Stimulated activated naive CD8-positive, alpha-beta T cell treated with anti-CD3 and anti-CD28 coated beads, Interleukin-15, Interleukin-2, amounts not matched to agents 100 ng/mL and 50 ng/mL, for 24 hours (primary cell): Measurements from ENCODE around the gene PLA2G15.

Experiments
- H3K27ac Mint-ChIP-seq: one replicate; pipeline ENCODE4 v1.8.0; 2021; ENCODE audit warnings: mild to moderate bottlenecking, mixed read lengths
- H3K27me3 Mint-ChIP-seq: one replicate; pipeline ENCODE4 v1.8.0; 2021; ENCODE audit warnings: mixed read lengths
- H3K36me3 Mint-ChIP-seq: one replicate; pipeline ENCODE4 v1.8.0; 2021; ENCODE audit warnings: low read depth, mixed read lengths
- H3K4me1 Mint-ChIP-seq: one replicate; pipeline ENCODE4 v1.8.0; 2021; ENCODE audit warnings: low read depth, mixed read lengths
- H3K4me3 Mint-ChIP-seq: one replicate; pipeline ENCODE4 v1.8.0; 2021; ENCODE audit warnings: mild to moderate bottlenecking, mixed read lengths
- H3K9me3 Mint-ChIP-seq: one replicate; pipeline ENCODE4 v1.8.0; 2021; ENCODE audit warnings: mixed read lengths

PLA2G15 gene, protein sequence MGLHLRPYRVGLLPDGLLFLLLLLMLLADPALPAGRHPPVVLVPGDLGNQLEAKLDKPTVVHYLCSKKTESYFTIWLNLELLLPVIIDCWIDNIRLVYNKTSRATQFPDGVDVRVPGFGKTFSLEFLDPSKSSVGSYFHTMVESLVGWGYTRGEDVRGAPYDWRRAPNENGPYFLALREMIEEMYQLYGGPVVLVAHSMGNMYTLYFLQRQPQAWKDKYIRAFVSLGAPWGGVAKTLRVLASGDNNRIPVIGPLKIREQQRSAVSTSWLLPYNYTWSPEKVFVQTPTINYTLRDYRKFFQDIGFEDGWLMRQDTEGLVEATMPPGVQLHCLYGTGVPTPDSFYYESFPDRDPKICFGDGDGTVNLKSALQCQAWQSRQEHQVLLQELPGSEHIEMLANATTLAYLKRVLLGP

DNA sequence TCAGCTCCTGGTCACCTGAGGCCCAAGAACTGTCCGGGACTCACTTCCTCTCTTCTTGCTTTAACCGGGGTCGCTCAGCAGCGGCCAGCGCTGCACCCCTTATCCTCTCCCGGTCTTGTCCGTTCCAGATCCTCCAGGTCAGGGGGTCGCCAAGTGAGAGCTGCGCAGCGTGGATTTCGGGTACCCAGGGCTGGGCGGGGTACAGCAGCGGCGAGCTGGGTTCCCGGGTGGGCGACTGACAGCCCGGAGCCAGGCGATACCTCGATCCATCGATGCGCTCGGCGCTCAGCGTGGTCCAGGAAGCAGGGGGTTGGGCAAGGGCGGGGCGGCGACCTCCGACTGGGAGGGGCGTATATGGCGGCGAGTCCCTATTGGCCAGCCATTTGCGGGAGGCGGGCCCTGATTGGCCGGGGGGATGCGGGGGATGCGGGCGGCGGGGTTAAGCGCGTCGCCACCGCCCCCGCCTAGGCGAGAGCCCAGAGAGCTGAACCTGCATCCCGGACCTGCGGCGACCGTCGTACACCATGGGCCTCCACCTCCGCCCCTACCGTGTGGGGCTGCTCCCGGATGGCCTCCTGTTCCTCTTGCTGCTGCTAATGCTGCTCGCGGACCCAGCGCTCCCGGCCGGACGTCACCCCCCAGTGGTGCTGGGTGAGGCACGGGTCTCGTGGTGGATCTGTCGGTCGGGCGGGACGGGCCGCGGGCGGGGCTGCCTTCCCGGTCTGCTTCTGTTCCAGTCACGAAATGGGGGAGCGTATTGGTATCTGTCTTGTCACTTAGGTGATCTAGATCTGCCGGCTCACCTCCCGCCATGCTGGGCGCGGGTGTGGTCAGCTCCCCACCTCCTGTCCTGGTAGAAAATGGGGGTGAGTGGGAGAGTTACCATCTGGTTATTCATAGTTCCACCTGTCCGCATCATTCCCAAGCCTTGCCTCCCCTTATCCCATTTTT, at the start of gene PLA2G15:
TSS of gene PLA2G15 (plus strand) at position 471 of the 951 bp plus-strand sequence. CDS start at position 525, 54 bp downstream.
- peak within 1 kb of the TSS; percentile 85 for H3K27ac Mint-ChIP-seq
- peaks cover 27% of the 10 kb centered on the region for H3K4me1 Mint-ChIP-seq
- H3K9me3 Mint-ChIP-seq, result no peaks in the 10 kb centered on the region
- H3K36me3 Mint-ChIP-seq, result no peaks in the 10 kb centered on the region
- H3K27me3 Mint-ChIP-seq, result no peaks in the 10 kb centered on the region
- peak within 1 kb of the TSS; percentile 95 for H3K4me3 Mint-ChIP-seq

DNA sequence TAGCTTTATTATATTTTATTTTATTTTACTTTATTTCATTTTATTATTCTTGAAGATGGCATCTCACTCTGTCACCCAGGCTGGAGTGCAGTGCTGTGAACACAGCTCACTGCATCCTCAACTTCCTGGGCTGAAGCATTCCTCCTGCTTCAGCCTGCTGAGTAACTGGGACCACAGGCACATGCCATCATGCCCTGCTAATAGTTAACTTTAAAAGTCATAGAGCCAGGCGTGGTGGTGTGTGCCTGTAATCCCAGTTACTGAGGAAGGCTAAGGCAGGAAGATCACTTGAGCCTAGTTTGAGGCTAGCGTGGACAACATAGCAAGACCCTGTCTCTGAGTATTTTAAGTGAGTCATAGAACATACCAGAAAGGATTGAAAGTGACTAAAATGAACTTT, 47.9 kb upstream of the PLA2G15 start:
- Mint-ChIP-seq H3K27me3 (no peaks in the 10 kb centered on the region), H3K36me3 (peaks cover 30% of the 10 kb centered on the region), H3K27ac (no peak overlapping the region), H3K9me3 (no peaks in the 10 kb centered on the region), H3K4me3 (no peak overlapping the region), H3K4me1 (peaks cover 21% of the 10 kb centered on the region)

DNA sequence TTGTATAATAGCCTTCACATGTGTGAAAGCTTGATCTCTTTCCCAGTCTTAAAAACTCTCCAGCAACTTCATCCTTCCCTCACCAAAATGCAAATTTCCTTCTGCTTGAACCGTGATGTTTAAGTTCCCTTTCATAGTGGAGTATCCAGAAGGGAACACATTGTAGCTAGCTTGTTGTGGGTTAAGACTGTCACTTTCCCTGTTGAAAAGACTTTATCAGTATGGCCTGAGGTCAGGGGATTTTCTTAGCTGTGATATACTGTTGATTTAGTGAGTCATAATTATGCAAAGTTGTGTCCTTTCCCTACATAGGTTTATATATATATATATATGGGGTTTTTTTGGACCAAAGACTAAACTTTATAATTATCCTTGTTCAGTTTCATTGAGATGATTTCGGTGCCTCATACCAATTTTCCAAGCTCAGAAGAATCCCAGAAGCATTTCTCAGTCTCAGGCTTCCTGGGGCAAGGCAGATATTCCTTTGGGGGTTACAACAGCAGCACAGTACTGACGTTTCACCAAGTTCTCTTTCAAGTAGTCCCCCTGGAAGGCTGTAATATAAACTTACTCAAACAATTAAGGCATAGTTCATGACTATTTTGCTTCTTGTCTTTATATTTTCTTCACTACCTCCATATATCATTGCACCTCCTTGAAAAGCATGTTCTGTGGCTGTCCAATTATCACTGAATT, 44.9 kb upstream of the PLA2G15 start:
- Mint-ChIP-seq H3K27me3 (no peaks in the 10 kb centered on the region), H3K4me1 (peaks cover 21% of the 10 kb centered on the region), H3K9me3 (no peaks in the 10 kb centered on the region), H3K36me3 (peaks cover 19% of the 10 kb centered on the region), H3K27ac (peak overlapping the region; percentile 59), H3K4me3 (no peak overlapping the region)

DNA sequence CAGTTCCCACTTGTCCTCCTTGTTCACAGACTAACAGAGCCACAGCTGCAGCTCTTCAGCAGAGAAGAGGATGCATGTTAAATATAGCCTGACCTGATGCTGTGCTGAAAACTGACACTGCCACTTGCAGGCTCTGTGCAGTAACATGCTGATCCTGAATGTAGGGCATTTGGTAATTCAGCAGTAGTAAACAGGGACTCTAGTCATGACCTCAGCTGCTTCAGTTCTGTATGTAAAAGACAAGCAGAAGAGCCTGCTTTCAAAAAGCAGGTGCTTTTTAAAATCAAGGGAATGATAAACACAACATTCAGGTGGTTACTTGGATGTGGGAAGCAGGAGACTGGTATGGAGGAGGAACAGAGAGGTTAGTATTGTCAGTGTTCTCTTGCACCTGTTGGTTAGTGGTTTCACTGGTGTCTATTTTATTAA, 43.1 kb upstream of the PLA2G15 start:
- Mint-ChIP-seq H3K27me3 (no peaks in the 10 kb centered on the region), H3K9me3 (no peaks in the 10 kb centered on the region)

DNA sequence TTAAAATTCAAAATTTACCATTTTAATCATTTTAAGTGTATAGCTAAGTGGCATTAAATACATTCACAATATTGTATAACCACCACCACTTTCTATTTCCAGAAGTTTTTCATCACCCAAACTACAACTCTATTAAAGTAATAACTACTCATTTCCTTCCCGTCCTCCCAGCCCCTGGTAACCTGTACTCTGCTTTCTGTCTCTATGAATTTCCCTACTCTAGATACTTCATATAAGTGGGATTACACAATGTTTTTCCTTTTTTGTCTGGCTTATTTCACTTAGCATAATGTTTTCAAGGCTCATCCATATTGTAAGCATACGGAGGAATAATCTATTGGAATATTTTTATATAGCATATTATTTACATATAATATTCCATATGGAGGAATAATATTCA, 38.9 kb upstream of the PLA2G15 start:
- Mint-ChIP-seq H3K36me3 (peaks cover 30% of the 10 kb centered on the region), H3K4me1 (peaks cover 25% of the 10 kb centered on the region), H3K9me3 (no peaks in the 10 kb centered on the region), H3K27me3 (no peaks in the 10 kb centered on the region), H3K27ac (peak overlapping the region; percentile 43), H3K4me3 (no peak overlapping the region)

More for the DNA sequence above, 43.1 kb upstream of the PLA2G15 start:
- Mint-ChIP-seq H3K27ac (no peak overlapping the region), H3K4me1 (peaks cover 21% of the 10 kb centered on the region), H3K36me3 (peaks cover 27% of the 10 kb centered on the region), H3K4me3 (no peak overlapping the region)

DNA sequence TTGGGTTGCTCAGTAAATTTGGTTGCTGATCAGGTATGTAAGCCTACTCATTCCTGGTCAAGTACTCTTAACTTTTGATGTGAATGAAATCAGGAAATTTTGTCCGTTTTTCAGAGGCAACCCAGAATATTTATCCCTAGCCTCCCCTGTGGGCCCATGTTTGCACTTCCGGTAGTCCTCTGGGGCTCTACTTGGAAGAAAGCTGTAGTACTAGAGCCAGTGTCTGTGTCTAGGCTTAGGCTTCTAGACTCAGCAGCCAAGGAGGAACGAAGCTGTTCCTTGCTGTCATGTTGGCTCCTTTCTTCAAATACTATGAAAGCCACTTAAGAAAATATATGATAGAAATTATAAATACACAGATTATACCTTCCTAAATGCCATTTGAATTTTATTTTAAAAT, 30.4 kb upstream of the PLA2G15 start:
- Mint-ChIP-seq H3K4me3 (no peak overlapping the region), H3K36me3 (peaks cover 34% of the 10 kb centered on the region), H3K4me1 (peaks cover 38% of the 10 kb centered on the region), H3K27ac (peak overlapping the region; percentile 52), H3K9me3 (no peaks in the 10 kb centered on the region), H3K27me3 (no peaks in the 10 kb centered on the region)

DNA sequence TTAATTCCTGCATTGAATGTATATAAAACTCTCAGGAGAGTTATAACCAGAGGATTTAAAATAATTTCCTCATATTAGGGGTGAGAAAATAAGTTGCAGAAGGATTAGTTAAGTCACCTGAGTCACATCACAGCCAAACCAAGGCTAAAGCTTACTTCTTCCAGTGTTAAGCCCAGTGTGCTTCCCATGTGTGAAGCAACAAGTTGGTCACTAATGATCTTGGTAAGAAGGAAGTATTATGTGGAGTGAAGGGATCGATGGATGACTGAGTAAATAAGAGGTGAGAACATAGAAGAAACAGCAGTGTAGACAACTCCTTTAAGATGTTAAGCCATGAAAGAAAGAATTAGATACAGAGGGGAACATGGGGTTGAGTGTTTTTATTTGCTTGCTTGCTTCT, 29.9 kb upstream of the PLA2G15 start:
- Mint-ChIP-seq H3K4me1 (peaks cover 33% of the 10 kb centered on the region), H3K27ac (peak overlapping the region; percentile 38), H3K9me3 (no peaks in the 10 kb centered on the region), H3K36me3 (peaks cover 39% of the 10 kb centered on the region), H3K4me3 (no peak overlapping the region), H3K27me3 (no peaks in the 10 kb centered on the region)

DNA sequence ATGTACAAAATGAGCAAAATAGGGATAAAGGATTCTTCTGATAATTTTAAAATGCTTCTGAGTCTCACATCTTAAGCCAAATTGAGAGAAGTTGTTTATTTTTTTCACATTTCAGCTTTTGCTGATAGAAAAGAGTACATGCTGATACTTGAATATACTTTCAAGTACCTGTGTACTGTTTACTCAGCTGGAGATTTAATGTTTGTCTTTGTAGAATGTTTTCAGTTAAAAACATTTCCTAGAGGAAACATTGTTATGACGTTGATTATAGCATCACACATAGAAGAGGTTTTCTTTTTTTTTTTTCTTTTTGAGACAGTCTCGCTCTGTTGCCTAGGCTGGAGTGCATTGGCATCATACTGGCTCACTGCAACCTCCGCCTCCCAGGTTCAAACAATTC, 28.9 kb upstream of the PLA2G15 start:
- no peak overlapping the region for H3K4me3 Mint-ChIP-seq
- peaks cover 41% of the 10 kb centered on the region for H3K36me3 Mint-ChIP-seq
- H3K27ac Mint-ChIP-seq, result peak overlapping the region; percentile 32
- H3K4me1 Mint-ChIP-seq, result peaks cover 24% of the 10 kb centered on the region
- H3K9me3 Mint-ChIP-seq, result no peaks in the 10 kb centered on the region
- H3K27me3 Mint-ChIP-seq, result no peaks in the 10 kb centered on the region

DNA sequence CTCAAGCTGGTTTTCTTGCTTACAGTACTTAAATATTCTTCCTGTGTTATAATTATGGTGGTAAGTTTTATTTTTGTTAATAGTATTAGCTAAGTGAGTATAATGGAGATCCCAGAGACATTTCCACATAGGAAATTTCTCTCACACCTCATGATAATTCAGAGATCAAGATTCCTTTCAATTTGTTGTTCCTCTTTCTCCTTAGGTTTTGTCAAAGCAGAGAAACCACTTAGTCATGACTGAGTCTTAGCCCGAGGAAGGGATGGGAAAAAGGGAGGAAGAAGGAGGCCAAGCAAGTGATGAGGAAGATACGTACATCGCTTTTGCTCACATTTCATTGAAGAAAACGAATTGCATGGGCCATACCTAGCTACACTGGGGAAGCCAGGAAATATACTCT, 27.7 kb upstream of the PLA2G15 start:
- Mint-ChIP-seq H3K27ac (peak overlapping the region; percentile 26), H3K36me3 (peaks cover 46% of the 10 kb centered on the region), H3K27me3 (no peaks in the 10 kb centered on the region), H3K9me3 (no peaks in the 10 kb centered on the region), H3K4me1 (peaks cover 11% of the 10 kb centered on the region), H3K4me3 (no peak overlapping the region)

DNA sequence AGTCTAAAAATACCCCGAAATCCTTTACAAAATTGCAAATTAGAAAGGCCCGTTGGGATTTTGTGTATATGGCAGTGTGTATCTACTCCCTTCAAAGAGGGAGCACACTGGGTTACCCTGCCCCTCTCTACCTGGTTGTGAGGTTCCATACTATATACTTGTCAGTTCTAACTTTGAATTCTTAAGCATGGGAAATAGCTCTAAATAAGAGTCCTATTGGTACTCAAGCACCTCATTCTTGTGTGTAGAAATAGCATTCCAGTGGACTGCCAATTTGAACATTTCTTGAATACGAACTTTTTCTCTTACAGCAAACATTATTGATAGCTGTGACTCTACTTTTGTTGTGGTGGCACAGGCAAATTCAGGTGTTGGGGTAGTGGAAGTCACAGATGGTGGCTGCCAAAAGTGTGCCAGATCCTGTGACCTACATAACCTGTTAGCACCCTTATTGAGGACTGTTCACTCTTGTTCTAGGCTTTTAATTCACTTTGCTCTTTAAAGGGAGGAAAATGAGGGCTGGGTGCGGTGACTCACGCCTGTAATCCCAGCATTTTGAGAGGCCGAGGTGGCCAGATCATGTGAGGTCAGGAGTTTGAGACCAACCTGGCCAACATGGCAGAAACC, 25.3 kb upstream of the PLA2G15 start:
- H3K4me3 Mint-ChIP-seq, result no peak overlapping the region
- H3K27ac Mint-ChIP-seq, result peak overlapping the region; percentile 53
- H3K9me3 Mint-ChIP-seq, result no peaks in the 10 kb centered on the region
- H3K27me3 Mint-ChIP-seq, result no peaks in the 10 kb centered on the region
- peaks cover 7% of the 10 kb centered on the region for H3K4me1 Mint-ChIP-seq
- peaks cover 47% of the 10 kb centered on the region for H3K36me3 Mint-ChIP-seq

DNA sequence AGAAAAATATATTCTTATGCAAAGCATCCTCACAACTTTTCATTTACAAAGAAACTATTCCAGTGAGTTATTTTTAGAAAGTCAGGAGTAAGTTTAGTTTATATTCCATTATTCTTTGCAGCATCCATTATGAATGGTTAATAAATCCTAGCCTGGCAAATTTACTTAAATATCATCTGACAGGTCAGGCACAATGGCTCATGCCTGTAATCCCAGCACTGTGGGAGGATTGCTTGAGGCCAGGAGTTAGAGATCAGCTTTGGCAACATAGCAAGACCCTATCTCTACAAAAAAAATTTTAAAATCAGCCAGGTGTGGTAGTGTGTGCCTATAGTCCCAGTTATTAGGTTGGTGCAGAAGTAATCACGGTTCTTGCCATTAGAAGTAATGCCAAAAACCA, 22.1 kb upstream of the PLA2G15 start:
- H3K27me3 Mint-ChIP-seq, result no peaks in the 10 kb centered on the region
- H3K9me3 Mint-ChIP-seq, result no peaks in the 10 kb centered on the region
- H3K27ac Mint-ChIP-seq, result no peak overlapping the region
- H3K36me3 Mint-ChIP-seq, result peaks cover 55% of the 10 kb centered on the region
- no peak overlapping the region for H3K4me3 Mint-ChIP-seq
- peaks cover 34% of the 10 kb centered on the region for H3K4me1 Mint-ChIP-seq

DNA sequence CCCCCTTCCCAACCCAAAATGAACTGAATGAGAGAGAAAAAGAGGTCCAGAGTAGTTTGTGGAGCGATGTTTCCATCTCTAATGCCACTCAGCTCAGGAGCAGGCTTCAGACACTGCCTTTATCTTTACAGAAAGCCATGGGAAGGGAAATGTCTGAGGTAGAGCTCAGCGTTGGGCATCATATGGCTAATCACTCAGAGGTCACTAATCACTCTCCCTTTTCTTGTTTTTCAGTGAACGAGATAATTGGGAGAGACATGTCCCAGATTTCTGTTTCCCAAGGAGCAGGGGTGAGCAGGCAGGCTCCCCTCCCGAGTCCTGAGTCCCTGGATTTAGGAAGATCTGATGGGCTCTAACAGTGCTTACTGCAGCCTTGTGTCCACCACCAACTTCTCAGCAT, 19.1 kb upstream of the PLA2G15 start:
- H3K9me3 Mint-ChIP-seq, result no peaks in the 10 kb centered on the region
- no peak overlapping the region for H3K4me3 Mint-ChIP-seq
- H3K27me3 Mint-ChIP-seq, result no peaks in the 10 kb centered on the region
- peaks cover 46% of the 10 kb centered on the region for H3K4me1 Mint-ChIP-seq
- H3K36me3 Mint-ChIP-seq, result peaks cover 49% of the 10 kb centered on the region
- H3K27ac Mint-ChIP-seq, result peak overlapping the region; percentile 63

DNA sequence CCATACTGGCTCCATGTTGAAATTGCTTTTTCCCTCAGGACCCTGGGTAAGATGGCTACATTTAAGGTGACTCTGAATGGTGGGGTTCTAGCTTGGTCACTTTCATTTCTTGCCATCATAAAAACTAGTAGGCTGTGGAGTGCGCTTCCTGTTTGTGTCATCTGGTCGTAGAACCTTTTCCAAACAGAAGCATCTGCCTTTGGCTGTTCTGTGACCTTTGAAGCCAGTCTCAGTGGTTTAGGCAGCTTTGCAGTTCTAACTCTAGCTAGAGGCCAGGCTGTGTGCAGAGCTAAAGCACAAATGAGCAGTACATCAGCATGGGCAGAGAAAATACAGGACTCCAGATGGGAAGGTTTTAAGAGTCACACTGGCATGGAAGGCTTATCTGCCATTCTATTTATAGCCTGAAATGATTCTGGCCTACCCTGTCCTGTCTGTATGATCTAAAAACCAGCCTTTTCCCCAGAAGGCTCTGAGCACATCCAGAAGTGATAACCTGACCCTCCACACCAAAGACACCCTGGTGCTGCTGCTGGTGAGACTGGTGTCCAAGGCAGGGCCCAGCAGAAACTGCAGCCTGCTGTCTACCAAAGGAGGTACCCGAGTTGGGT, 17.9 kb upstream of the PLA2G15 start:
- H3K4me1 Mint-ChIP-seq, result peaks cover 46% of the 10 kb centered on the region
- H3K4me3 Mint-ChIP-seq, result peak overlapping the region; percentile 51
- no peaks in the 10 kb centered on the region for H3K27me3 Mint-ChIP-seq
- H3K9me3 Mint-ChIP-seq, result no peaks in the 10 kb centered on the region
- H3K36me3 Mint-ChIP-seq, result peaks cover 39% of the 10 kb centered on the region
- peak overlapping the region; percentile 87 for H3K27ac Mint-ChIP-seq
